CD1c-positive myeloid dendritic cell (primary cell): ENCODE measurements around the gene CKS2.
"Not testable (repeated sequence)": the region's sequence is repeated elsewhere in the genome, so short reads cannot be mapped to it uniquely, and the experiment has no call there.

Experiments
- DNase-seq: peaks from one replicate; pipeline ENCODE4 v3.0.0-alpha.2; 2016; ENCODE audit errors: extremely low spot score

Gene CKS2

GRCh38 chr9:89310475-89311345 lies at the start of gene CKS2:
Gene CKS2, plus strand, starts transcription at chr9:89311195. Its CDS starts 98 bp downstream, at chr9:89311293.
- peak; percentile 100 for DNase-seq

GRCh38 chr9:89273528-89274279 lies 37.3 kb upstream of the CKS2 start:
- DNase-seq, result no peak

GRCh38 chr9:89274838-89275237 lies 36.2 kb upstream of the CKS2 start:
- DNase-seq, result no peak

- DNase-seq, result not testable (repeated sequence)
Observed at GRCh38 chr9:89276040-89276439, 35.0 kb upstream of the CKS2 start.

- no peak for DNase-seq
Observed at GRCh38 chr9:89277043-89277442, 34.0 kb upstream of the CKS2 start.

GRCh38 chr9:89277454-89277853 lies 33.5 kb upstream of the CKS2 start:
- DNase-seq, result no peak

GRCh38 chr9:89278551-89278950 lies 32.4 kb upstream of the CKS2 start:
- no peak for DNase-seq

- peak; percentile 61 for DNase-seq
Observed at GRCh38 chr9:89278997-89279739, 31.8 kb upstream of the CKS2 start.

GRCh38 chr9:89281106-89281505 lies 29.9 kb upstream of the CKS2 start:
- DNase-seq, result no peak

- not testable (repeated sequence) for DNase-seq
Observed at GRCh38 chr9:89282248-89282968, 28.6 kb upstream of the CKS2 start.

GRCh38 chr9:89284076-89284475 lies 26.9 kb upstream of the CKS2 start:
- DNase-seq, result no peak

GRCh38 chr9:89291741-89292140 lies 19.3 kb upstream of the CKS2 start:
- DNase-seq, result no peak

GRCh38 chr9:89293014-89293413 lies 18.0 kb upstream of the CKS2 start:
- DNase-seq, result no peak

- no peak for DNase-seq
Observed at GRCh38 chr9:89295400-89295799, 15.6 kb upstream of the CKS2 start.

- not testable (repeated sequence) for DNase-seq
Observed at GRCh38 chr9:89301996-89302395, 9.0 kb upstream of the CKS2 start.

GRCh38 chr9:89304020-89304833 lies 6.8 kb upstream of the CKS2 start:
- no peak for DNase-seq

GRCh38 chr9:89304834-89305188 lies 6.2 kb upstream of the CKS2 start:
- no peak for DNase-seq

GRCh38 chr9:89305868-89306267 lies 5.1 kb upstream of the CKS2 start:
- DNase-seq, result no peak

GRCh38 chr9:89309166-89309565 lies 1.8 kb upstream of the CKS2 start:
- DNase-seq, result no peak

- DNase-seq, result peak; percentile 16
Observed at GRCh38 chr9:89309608-89310474, 1.2 kb upstream of the CKS2 start.
